ENCODE measurements around the gene ZBED2. TPM values are rescaled to one million over a fixed set of nuclear protein-coding genes. Genes with fewer than 3 reads are reported as not detected.
"Not testable (repeated sequence)": the region's sequence is repeated elsewhere in the genome, so short reads cannot be mapped to it uniquely, and the experiment has no call there.

ZBED2 gene
- total RNA-seq, 3 donors from 2014 or later = not detected

DNA sequence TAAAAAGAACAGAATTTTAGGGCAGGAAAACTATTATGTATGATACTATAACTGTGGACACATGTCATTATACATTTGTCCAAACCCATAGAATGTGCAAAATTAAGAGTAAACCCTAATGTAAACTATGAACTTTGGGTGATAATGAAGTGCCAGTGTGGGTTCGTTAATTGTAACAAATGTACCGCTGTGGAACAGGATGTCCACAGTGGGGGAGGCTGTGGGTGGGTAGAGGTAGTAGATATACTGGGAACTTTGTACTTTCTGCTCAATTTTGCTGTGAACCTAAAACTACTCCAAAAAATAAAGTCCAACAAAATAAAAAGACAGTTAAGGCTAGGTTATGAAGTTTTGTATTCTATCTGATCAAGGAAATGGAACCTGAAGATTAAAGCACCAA is 28.3 kb downstream of the ZBED2 start:
- H3K4me3 ChIP-seq = no peak overlapping the region
- H3K4me1 ChIP-seq (ENCODE audit: low read depth) = no peaks in the 10 kb centered on the region
- DNase-seq (no peak), ATAC-seq (no peak)
- intact Hi-C loops (cut with DNase I, micrococcal nuclease) = no loop called here
- TF ChIP-seq, protein P1, sequence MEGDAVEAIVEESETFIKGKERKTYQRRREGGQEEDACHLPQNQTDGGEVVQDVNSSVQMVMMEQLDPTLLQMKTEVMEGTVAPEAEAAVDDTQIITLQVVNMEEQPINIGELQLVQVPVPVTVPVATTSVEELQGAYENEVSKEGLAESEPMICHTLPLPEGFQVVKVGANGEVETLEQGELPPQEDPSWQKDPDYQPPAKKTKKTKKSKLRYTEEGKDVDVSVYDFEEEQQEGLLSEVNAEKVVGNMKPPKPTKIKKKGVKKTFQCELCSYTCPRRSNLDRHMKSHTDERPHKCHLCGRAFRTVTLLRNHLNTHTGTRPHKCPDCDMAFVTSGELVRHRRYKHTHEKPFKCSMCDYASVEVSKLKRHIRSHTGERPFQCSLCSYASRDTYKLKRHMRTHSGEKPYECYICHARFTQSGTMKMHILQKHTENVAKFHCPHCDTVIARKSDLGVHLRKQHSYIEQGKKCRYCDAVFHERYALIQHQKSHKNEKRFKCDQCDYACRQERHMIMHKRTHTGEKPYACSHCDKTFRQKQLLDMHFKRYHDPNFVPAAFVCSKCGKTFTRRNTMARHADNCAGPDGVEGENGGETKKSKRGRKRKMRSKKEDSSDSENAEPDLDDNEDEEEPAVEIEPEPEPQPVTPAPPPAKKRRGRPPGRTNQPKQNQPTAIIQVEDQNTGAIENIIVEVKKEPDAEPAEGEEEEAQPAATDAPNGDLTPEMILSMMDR (IDR thresholded peaks at IDR 0.05) = no peak
- H3K36me3 ChIP-seq (ENCODE audit: low read depth) = no peaks in the 10 kb centered on the region
- H3K9me3 ChIP-seq = no peaks in the 10 kb centered on the region

DNA sequence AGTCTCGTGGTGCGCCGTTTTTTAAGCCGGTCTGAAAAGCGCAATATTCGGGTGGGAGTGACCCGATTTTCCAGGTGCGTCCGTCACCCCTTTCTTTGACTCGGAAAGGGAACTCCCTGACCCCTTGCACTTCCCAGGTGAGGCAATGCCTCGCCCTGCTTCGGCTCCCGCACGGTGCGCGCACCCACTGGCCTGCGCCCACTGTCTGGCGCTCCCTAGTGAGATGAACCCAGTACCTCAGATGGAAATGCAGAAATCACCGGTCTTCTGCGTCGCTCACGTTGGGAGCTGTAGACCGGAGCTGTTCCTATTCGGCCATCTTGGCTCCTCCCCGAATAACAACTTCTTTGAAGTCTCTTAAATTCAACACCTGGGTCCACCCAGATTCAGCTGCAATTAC is 33.2 kb downstream of the ZBED2 start:
- ATAC-seq; H3K4me3 ChIP-seq; intact Hi-C loops (cut with DNase I, micrococcal nuclease); H3K9me3 ChIP-seq; H3K4me1 ChIP-seq (ENCODE audit: low read depth); DNase-seq; H3K36me3 ChIP-seq (ENCODE audit: low read depth): not testable (repeated sequence)

DNA sequence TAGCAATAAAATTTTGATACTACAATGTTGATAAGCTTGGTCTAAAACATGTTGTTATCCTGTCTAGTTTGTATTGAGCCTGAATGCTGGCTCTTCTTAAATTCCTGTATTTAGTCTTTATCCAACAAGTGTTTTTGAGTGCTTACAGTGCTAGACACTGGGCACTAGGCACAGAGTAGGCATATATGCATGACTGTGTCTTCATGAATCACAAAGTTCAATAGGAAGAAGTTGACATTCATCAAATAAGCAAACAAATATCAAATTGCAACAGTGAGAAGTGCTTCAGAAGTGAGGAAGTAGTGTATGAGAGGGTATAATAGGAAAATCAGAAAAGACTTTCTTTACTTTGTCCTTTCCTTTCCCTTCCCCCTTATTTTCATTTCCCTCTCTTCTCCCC is 46.4 kb downstream of the ZBED2 start:
- intact Hi-C loops (cut with DNase I, micrococcal nuclease) = no loop called here
- ATAC-seq (no peak), DNase-seq (no peak)
- TF ChIP-seq, protein P1 (IDR thresholded peaks at IDR 0.05) = no peak
- Histone ChIP-seq H3K4me1 (ENCODE audit: low read depth) (no peaks in the 10 kb centered on the region), H3K36me3 (ENCODE audit: low read depth) (no peaks in the 10 kb centered on the region), H3K4me3 (no peak overlapping the region), H3K9me3 (no peaks in the 10 kb centered on the region)

DNA sequence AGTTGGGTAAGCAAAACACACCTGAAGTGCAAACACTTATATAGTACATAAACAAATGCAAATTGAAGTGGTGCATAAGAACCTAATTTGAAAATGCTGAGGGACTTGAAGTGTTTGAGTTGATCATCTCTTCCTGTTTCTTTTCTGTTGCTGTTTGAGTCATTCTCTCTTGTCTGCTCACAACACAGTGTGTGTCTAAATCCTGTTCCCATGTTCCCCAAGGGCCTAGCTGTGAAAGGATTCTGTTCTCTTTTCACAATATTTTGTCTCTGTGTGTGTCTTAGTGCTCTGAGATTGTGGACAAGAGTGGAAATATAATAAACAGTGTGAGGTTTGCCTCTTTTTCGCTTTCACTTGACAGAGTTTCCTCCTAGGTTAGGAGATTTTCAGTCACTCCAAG is 47.1 kb downstream of the ZBED2 start:
- Histone ChIP-seq H3K4me3 (no peak overlapping the region), H3K4me1 (ENCODE audit: low read depth) (no peaks in the 10 kb centered on the region), H3K9me3 (no peaks in the 10 kb centered on the region), H3K36me3 (ENCODE audit: low read depth) (no peaks in the 10 kb centered on the region)
- intact Hi-C loops (cut with DNase I, micrococcal nuclease) = no loop called here
- ATAC-seq (peak; percentile 44), DNase-seq (no peak)
- TF ChIP-seq, protein P1 (IDR thresholded peaks at IDR 0.05) = no peak

DNA sequence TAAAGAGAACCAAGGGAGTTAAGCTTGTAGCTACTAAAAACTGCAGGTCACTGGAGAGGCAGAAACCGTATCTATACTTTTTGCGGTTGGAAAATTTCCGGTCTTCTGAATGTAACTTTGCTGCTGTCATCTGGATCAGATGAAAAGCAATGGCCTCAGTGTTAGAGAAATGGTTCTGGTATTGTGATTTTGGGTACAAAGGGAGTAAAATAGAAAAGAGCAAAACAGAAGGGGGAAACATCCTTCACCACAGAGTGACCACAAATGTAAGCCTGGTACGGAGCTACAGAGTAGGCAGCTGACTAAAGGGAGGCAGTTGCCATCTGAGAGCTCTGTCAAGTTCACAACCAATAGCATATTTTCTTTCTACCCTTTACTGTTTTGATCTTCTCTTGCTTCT is 47.5 kb downstream of the ZBED2 start:
- intact Hi-C loops (cut with DNase I, micrococcal nuclease) = no loop called here
- ATAC-seq (peak; percentile 77), DNase-seq (peak in 1 of 3 donors; percentile 13)
- H3K4me3 ChIP-seq = no peak overlapping the region
- H3K4me1 ChIP-seq (ENCODE audit: low read depth) = no peaks in the 10 kb centered on the region
- H3K36me3 ChIP-seq (ENCODE audit: low read depth) = no peaks in the 10 kb centered on the region
- TF ChIP-seq, protein P1 (IDR thresholded peaks at IDR 0.05) = no peak
- H3K9me3 ChIP-seq = no peaks in the 10 kb centered on the region

DNA sequence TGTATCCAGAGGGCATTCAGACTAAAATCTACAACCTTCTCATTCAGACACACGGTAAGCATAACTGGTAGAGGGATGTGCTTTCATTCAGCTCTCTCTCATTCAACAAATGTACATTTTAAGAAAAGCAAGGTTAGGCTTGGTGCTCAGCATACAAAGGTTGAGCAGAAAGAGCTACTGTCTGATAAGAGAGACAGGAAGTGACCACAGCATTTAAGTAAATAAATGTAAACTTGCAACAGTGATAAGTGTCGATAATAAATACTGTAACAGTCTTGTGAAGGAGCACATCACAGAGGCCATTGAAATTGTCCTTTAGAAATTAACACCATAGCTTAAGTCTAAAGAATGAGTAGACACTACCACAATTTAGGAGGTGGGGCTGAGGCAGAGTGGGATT is 49.8 kb downstream of the ZBED2 start:
- ATAC-seq = no peak
- DNase-seq = no peak
- no peaks in the 10 kb centered on the region for H3K9me3 ChIP-seq
- H3K4me3 ChIP-seq = no peak overlapping the region
- intact Hi-C loops (cut with DNase I, micrococcal nuclease) = no loop called here
- H3K36me3 ChIP-seq (ENCODE audit: low read depth) = no peaks in the 10 kb centered on the region
- TF ChIP-seq, protein P1 (IDR thresholded peaks at IDR 0.05) = no peak
- no peaks in the 10 kb centered on the region for H3K4me1 ChIP-seq (ENCODE audit: low read depth)

Other genes with a start within 250 kb of the ZBED2 start
- 1 to 10 TPM; 4.1 to 6.6 (median 5.4) TPM for gene CD96, start 53.1 kb downstream of the ZBED2 start, total RNA-seq
- gene PLCXD2, start 79.3 kb upstream of the ZBED2 start, total RNA-seq = 1 to 10 TPM; 2.5 to 9.8 (median 4.6) TPM

All from mucosa of descending colon (tissue), 3 donors.